H1 (cell line): ENCODE measurements around the gene TNS2. TPM values are rescaled to one million over a fixed set of nuclear protein-coding genes. Genes with fewer than 3 reads are reported as not detected.
A peak's percentile ranks its signal among the peaks of the same experiment; 100 is the strongest.

ENCODE experiments used
- CTCF ChIA-PET: fragments of 300-600 bp; sonication (Branson Sonifier 250); formaldehyde crosslinking; loops from one replicate; lab custom pipeline; 2021; ENCODE audit not compliant: partially characterized antibody; lab: Charles Lee
- POLR2A ChIA-PET: fragments of 300-600 bp; sonication (Branson Sonifier 250); formaldehyde crosslinking; loops from one replicate; lab custom pipeline; 2021; ENCODE audit warnings: inconsistent platforms; ENCODE audit not compliant: partially characterized antibody; lab: Charles Lee
- DNase-seq, 2 experiments: peaks; one replicate each; pipeline versions ENCODE4 v3.0.0 to v3.0.0-alpha.2; 2010 to 2022; ENCODE audit warnings: low spot score in 2 of 2, low read depth in 1 of 2, mixed read lengths in 1 of 2
- FAIRE-seq: peaks from 2 replicates; lab custom pipeline; 2011; peaks lifted over from hg19 to GRCh38; lab: Jason Lieb, UNC
- H2AFZ ChIP-seq: 2 replicates; pipeline ENCODE4 v1.8.1; 2012; ENCODE audit warnings: low read length, inconsistent platforms
- H2AK5ac ChIP-seq: 2 replicates; pipeline ENCODE4 v1.6.1; 2013; ENCODE audit warnings: low read depth, low read length
- H2BK120ac ChIP-seq: replicated peaks from 2 replicates; pipeline ENCODE3; 2013; ENCODE audit warnings: low read depth, low read length, inconsistent platforms
- H2BK12ac ChIP-seq: 2 replicates; pipeline ENCODE4 v1.6.1; 2013; ENCODE audit warnings: low read depth, low read length
- H2BK15ac ChIP-seq: 2 replicates; pipeline ENCODE4 v1.6.1; 2013; ENCODE audit warnings: low read length
- H2BK20ac ChIP-seq: 2 replicates; pipeline ENCODE4 v1.6.1; 2013; ENCODE audit warnings: low read length
- H2BK5ac ChIP-seq: 2 replicates; pipeline ENCODE4 v1.6.1; 2013; ENCODE audit warnings: low read depth, low read length
- H3K14ac ChIP-seq: 2 replicates; pipeline ENCODE4 v1.6.1; 2013; ENCODE audit warnings: inconsistent platforms; ENCODE audit not compliant: insufficient read length
- H3K18ac ChIP-seq: 2 replicates; pipeline ENCODE4 v1.6.1; 2013; ENCODE audit warnings: low read length; ENCODE audit errors: extremely low read depth
- H3K23ac ChIP-seq: 2 replicates; pipeline ENCODE4 v1.6.1; 2013; ENCODE audit warnings: inconsistent platforms; ENCODE audit not compliant: insufficient read length
- H3K23me2 ChIP-seq: 2 replicates; pipeline ENCODE4 v1.6.1; 2013; ENCODE audit warnings: low read depth, low read length
- H3K27ac ChIP-seq: 2 replicates; pipeline ENCODE4 v1.6.1; 2011; ENCODE audit warnings: low read depth, low read length, inconsistent platforms
- H3K27me3 ChIP-seq, 4 experiments: replicated peaks in 1 of 4; 1 replicate in 1 of 4; 2 replicates in 3 of 4; pipeline versions ENCODE4 v1.6.1 to v1.8.1; 2011 to 2013; ENCODE audit warnings: low read length in 3 of 4, mild to moderate bottlenecking in 3 of 4, inconsistent platforms in 2 of 4, mixed read lengths in 2 of 4, moderate library complexity in 1 of 4; ENCODE audit not compliant: control insufficient read depth in 3 of 4, insufficient read depth in 3 of 4; ENCODE audit errors: extremely low read depth in 1 of 4
- H3K36me3 ChIP-seq, 4 experiments: 2 replicates each; pipeline versions ENCODE4 v1.6.1 to v1.8.1; 2011 to 2013; ENCODE audit warnings: mild to moderate bottlenecking in 4 of 4, low read length in 3 of 4, moderate library complexity in 2 of 4, control low read depth in 1 of 4, inconsistent platforms in 1 of 4; ENCODE audit not compliant: insufficient read depth in 4 of 4, control insufficient read depth in 2 of 4
- H3K4ac ChIP-seq: replicated peaks from 2 replicates; pipeline ENCODE3; 2013; ENCODE audit warnings: low read length, low read depth, mixed read lengths, inconsistent platforms; ENCODE audit not compliant: insufficient read length
- H3K4me1 ChIP-seq, 4 experiments: replicated peaks in 1 of 4; 1 replicate in 1 of 4; 2 replicates in 3 of 4; pipeline versions ENCODE4 v1.6.1 to v1.8.1; 2011 to 2013; ENCODE audit warnings: low read length in 3 of 4, inconsistent platforms in 2 of 4, mixed read lengths in 1 of 4; ENCODE audit not compliant: insufficient read depth in 4 of 4, control insufficient read depth in 3 of 4
- H3K4me2 ChIP-seq, 2 experiments: 2 replicates each; pipeline versions ENCODE4 v1.6.1 to v1.8.1; 2011 to 2013; ENCODE audit warnings: low read depth in 2 of 2, low read length in 2 of 2, control low read depth in 1 of 2, inconsistent platforms in 1 of 2, mild to moderate bottlenecking in 1 of 2; ENCODE audit not compliant: insufficient read depth in 1 of 2
- H3K4me3 ChIP-seq, 4 experiments: fragments of 200-600, 300-600 bp in 1 of 4; sonication (generic), shearing (Covaris generic), sonication (Bioruptor Twin) in 1 of 4; 2 replicates each; pipeline versions ENCODE4 v1.5.1 to v1.8.1; 2011 to 2016; ENCODE audit warnings: low read length in 4 of 4, low read depth in 3 of 4, control low read depth in 2 of 4, inconsistent platforms in 2 of 4, mild to moderate bottlenecking in 2 of 4, mixed read lengths in 1 of 4, moderate library complexity in 1 of 4; ENCODE audit not compliant: insufficient read depth in 2 of 4; ENCODE audit errors: extremely low read depth in 1 of 4
- H3K56ac ChIP-seq: replicated peaks from 2 replicates; pipeline ENCODE3; 2013; ENCODE audit warnings: low read depth, mild to moderate bottlenecking, mixed read lengths, low read length, inconsistent platforms; ENCODE audit not compliant: insufficient read length
- H3K79me1 ChIP-seq: 2 replicates; pipeline ENCODE4 v1.6.1; 2013; ENCODE audit warnings: low read depth, low read length, control low read depth
- H3K79me2 ChIP-seq, 2 experiments: 2 replicates each; pipeline versions ENCODE4 v1.6.1 to v1.8.1; 2012 to 2013; ENCODE audit warnings: low read length in 2 of 2, mild to moderate bottlenecking in 2 of 2, inconsistent platforms in 1 of 2; ENCODE audit not compliant: insufficient read depth in 2 of 2, control insufficient read depth in 1 of 2
- H3K9ac ChIP-seq, 4 experiments: replicated peaks in 1 of 4; 1 replicate in 1 of 4; 2 replicates in 3 of 4; pipeline versions ENCODE4 v1.6.1 to v1.8.1; 2011 to 2013; ENCODE audit warnings: low read depth in 3 of 4, low read length in 3 of 4, control low read depth in 2 of 4, mild to moderate bottlenecking in 2 of 4, moderate library complexity in 2 of 4, inconsistent platforms in 1 of 4; ENCODE audit errors: extremely low read depth in 1 of 4
- H3K9me3 ChIP-seq, 2 experiments: 2 replicates each; pipeline versions ENCODE4 v1.6.1 to v1.8.1; 2012 to 2013; ENCODE audit warnings: mild to moderate bottlenecking in 2 of 2, moderate library complexity in 2 of 2, control low read depth in 1 of 2, inconsistent platforms in 1 of 2, low read depth in 1 of 2, low read length in 1 of 2, mixed read lengths in 1 of 2; ENCODE audit not compliant: insufficient read depth in 2 of 2
- H4K20me1 ChIP-seq, 2 experiments: replicated peaks in 1 of 2; 2 replicates each; pipeline versions ENCODE3 to v1.8.1; 2011 to 2013; ENCODE audit warnings: inconsistent platforms in 2 of 2, low read length in 2 of 2, mild to moderate bottlenecking in 1 of 2; ENCODE audit not compliant: insufficient read depth in 2 of 2, control insufficient read depth in 1 of 2
- H4K5ac ChIP-seq: 2 replicates; pipeline ENCODE4 v1.6.1; 2013; ENCODE audit warnings: low read length, low read depth, mixed read lengths, inconsistent platforms; ENCODE audit not compliant: insufficient read length
- H4K8ac ChIP-seq: 2 replicates; pipeline ENCODE4 v1.8.0; 2013; ENCODE audit warnings: mild to moderate bottlenecking, moderate library complexity, low read length, inconsistent platforms; ENCODE audit not compliant: insufficient read depth; ENCODE audit errors: extremely low read depth
- H4K91ac ChIP-seq: replicated peaks from 2 replicates; pipeline ENCODE3; 2013; ENCODE audit warnings: low read length, mixed read lengths, inconsistent platforms; ENCODE audit not compliant: insufficient read length
- ATF2 ChIP-seq: IDR thresholded peaks from 2 replicates; pipeline ENCODE4 v1.6.1; 2012; ENCODE audit warnings: low read length, inconsistent platforms
- CHD2 ChIP-seq: IDR thresholded peaks from 2 replicates; pipeline ENCODE4 v1.6.1; 2012; ENCODE audit warnings: low read length, improper control_type of control experiment
- KDM5A ChIP-seq: fragments of 200-600 bp; IDR thresholded peaks from 2 replicates; pipeline ENCODE4 v1.7.1; 2012; ENCODE audit warnings: mild to moderate bottlenecking, low read length, inconsistent platforms, mixed read lengths
- PHF8 ChIP-seq: fragments of 200-600 bp; sonication (generic); conservative IDR thresholded peaks from 2 replicates; pipeline ENCODE4 v1.7.1; 2012; ENCODE audit warnings: low read depth, mild to moderate bottlenecking, inconsistent platforms, low read length, moderate library complexity
- POLR2AphosphoS5 ChIP-seq: IDR thresholded peaks from 2 replicates; pipeline ENCODE4 v1.6.1; 2011; ENCODE audit warnings: low read depth, low read length
- RAD21 ChIP-seq, 2 experiments: IDR thresholded peaks in 1 of 2; conservative IDR thresholded peaks in 1 of 2; 2 replicates each; pipeline ENCODE4 v1.6.1; 2011; ENCODE audit warnings: low read depth in 2 of 2, low read length in 2 of 2, improper control_type of control experiment in 1 of 2, inconsistent platforms in 1 of 2, mild to moderate bottlenecking in 1 of 2, moderate library complexity in 1 of 2
- SP2 ChIP-seq: IDR thresholded peaks from 2 replicates; pipeline ENCODE4 v1.6.1; 2012; ENCODE audit warnings: mild to moderate bottlenecking, low read length, inconsistent platforms
- SUZ12 ChIP-seq: fragments of 200-600 bp; sonication (generic); IDR thresholded peaks from 2 replicates; pipeline ENCODE4 v1.6.1; 2012; ENCODE audit warnings: mild to moderate bottlenecking, inconsistent platforms, low read length, moderate library complexity, mixed read lengths
- WGBS, 2 experiments: shearing (Covaris generic) in 1 of 2; methylation state at CpG; one replicate each; pipeline versions ENCODE4 v1.1.6 to v1.1.7; 2013 to 2015; ENCODE audit warnings: low lambda C conversion rate in 2 of 2, mixed read lengths in 2 of 2, inconsistent platforms in 1 of 2, low coverage in 1 of 2, missing lambda C conversion rate in 1 of 2; ENCODE audit not compliant: insufficient replicate concordance in 2 of 2, insufficient coverage in 1 of 2, insufficient read length in 1 of 2; ENCODE audit errors: extremely low coverage in 1 of 2, missing lambda C conversion rate in 1 of 2; 5-methylcytosine and 5-hydroxymethylcytosine counted together
- polyA plus RNA-seq, 7 experiments: library from polyadenylated mRNA; depleted of rRNA in 3 of 7; stranded (reverse) in 5 of 7; unstranded in 2 of 7; fragments of >200 nt in 5 of 7; fragments of 200-250 nt in 2 of 7; gene quantifications; 1 replicate in 5 of 7; 2 replicates in 1 of 7; 4 replicates in 1 of 7; pipeline versions ENCODE4 v1.2.1 to v1.2.3, GENCODE V29; 2011 to 2013; ENCODE audit warnings: missing spikeins in 2 of 7, mixed read lengths in 2 of 7
- total RNA-seq: library from RNA; stranded (reverse); fragmentation: NEBNext Ultra II Directional; extraction: Animal tissue kit (Norgen Biotek cat#: 25700); gene quantifications from 2 replicates; pipeline ENCODE4 v1.2.1, GENCODE V29; 2021

The TNS2 gene
- total and polyA plus RNA-seq, 2 of the 8 experiments (the other 6 are each of a cell fraction or from before 2014, with no cell fraction given) = 2.8 to 4.7 TPM

GRCh38 chr12:53079226-53080117, 29.6 kb downstream of the TNS2 start, which contains the start of gene SPRYD3:
TSS of gene SPRYD3 (minus strand) at chr12:53079390. CDS start at chr12:53079333, 57 bp downstream.
- ChIA-PET CTCF (interaction anchor here (1.1 to 22.4 kb wide), 7 partner anchors 13 to 132 kb away, joined by 3 to 531 read pairs (median 7); partner anchors contain the start of genes IGFBP6 and SOAT2), POLR2A (interaction anchor here (0.5 to 3.9 kb wide), 18 partner anchors 10 to 1454 kb away, joined by 3 to 21 read pairs (median 4); partner anchors contain the start of genes EIF4B, IGFBP6 and PFDN5)
- H3K36me3 ChIP-seq = peaks cover 0 to 4% (median 1%) of the 10 kb centered on the region in 4 experiments; a peak in 2 of 8 replicates
- H3K4me3 ChIP-seq = peak within 1 kb of the TSS; percentile 49 to 77 (median 68)
- H3K9ac ChIP-seq = peak within 1 kb of the TSS; percentile 57 to 71 (median 64)
- H3K23ac ChIP-seq = no peak within 1 kb of the TSS
- H4K5ac ChIP-seq = peak within 1 kb of the TSS; percentile 70
- H3K79me1 ChIP-seq = no peaks in the 10 kb centered on the region
- H3K4me2 ChIP-seq = peak within 1 kb of the TSS; percentile 88 to 89
- H2AK5ac ChIP-seq = no peak within 1 kb of the TSS
- H4K8ac ChIP-seq = peak within 1 kb of the TSS; percentile 90
- H2AFZ ChIP-seq = peak within 1 kb of the TSS; percentile 64
- peaks cover 10% of the 10 kb centered on the region; the same call in 1 of the 2 replicates for H3K23me2 ChIP-seq
- H2BK15ac ChIP-seq = no peak within 1 kb of the TSS
- 5% methylated on average over 49 of the region's 67 CpGs; no CpG with 5 or more reads in 1 of the 2 experiments for WGBS, 2 experiments
- no peaks in the 10 kb centered on the region for H3K9me3 ChIP-seq
- H3K4me1 ChIP-seq = peaks cover 0 to 3% (median 2%) of the 10 kb centered on the region in 4 experiments; a peak in 3 of 7 replicates
- H2BK120ac ChIP-seq = no peak within 1 kb of the TSS
- H3K18ac ChIP-seq = peak within 1 kb of the TSS; percentile 56; the same call in 1 of the 2 replicates
- H4K91ac ChIP-seq = peak within 1 kb of the TSS; percentile 64
- peak within 1 kb of the TSS; percentile 48; the same call in 1 of the 2 replicates for H2BK5ac ChIP-seq
- H3K14ac ChIP-seq = no peak within 1 kb of the TSS
- H3K27me3 ChIP-seq = peaks cover 0 to 6% (median 4%) of the 10 kb centered on the region in 4 experiments; a peak in 4 of 7 replicates
- H2BK20ac ChIP-seq = no peak within 1 kb of the TSS
- no peaks in the 10 kb centered on the region for H4K20me1 ChIP-seq
- H2BK12ac ChIP-seq = no peak within 1 kb of the TSS
- peak within 1 kb of the TSS; percentile 55 for H3K4ac ChIP-seq
- FAIRE-seq (no peak), DNase-seq (peak; percentile 94 to 100)
- peak within 1 kb of the TSS; percentile 82 for H3K56ac ChIP-seq
- peak within 1 kb of the TSS; percentile 62; the same call in 1 of the 2 replicates for H3K27ac ChIP-seq
- H3K79me2 ChIP-seq = no peaks in the 10 kb centered on the region
- TF ChIP-seq PHF8 = peak; percentile 59
- TF ChIP-seq RAD21 (IDR thresholded peaks at IDR 0.05 in 1 of 2, conservative IDR thresholded peaks at IDR 0.05 in 1 of 2; ENCODE audit: low read depth in 2 of 2, low read length in 2 of 2) = no peak
- TF ChIP-seq POLR2AphosphoS5 = no peak
- peak; percentile 94 for TF ChIP-seq SP2
- no peak for TF ChIP-seq ATF2
- no peak; the same call in 1 of the 2 replicates for TF ChIP-seq SUZ12
- TF ChIP-seq KDM5A = no peak
- peak; percentile 94 for TF ChIP-seq CHD2
